IPS-15b (cell line): ENCODE data around the gene BRCC3.
"Not testable (repeated sequence)": the region's sequence is repeated elsewhere in the genome, so short reads cannot be mapped to it uniquely, and the experiment has no call there.

Source experiments
- H3K27me3 ChIP-seq: one replicate; pipeline ENCODE4 v1.6.1; 2013; ENCODE audit warnings: low read length; ENCODE audit not compliant: control insufficient read depth, insufficient read depth
- H3K36me3 ChIP-seq: one replicate; pipeline ENCODE4 v1.6.1; 2013; ENCODE audit warnings: low read length; ENCODE audit not compliant: control insufficient read depth, insufficient read depth
- H3K4me1 ChIP-seq: one replicate; pipeline ENCODE4 v1.6.1; 2013; ENCODE audit warnings: mild to moderate bottlenecking, low read length; ENCODE audit not compliant: control insufficient read depth, insufficient read depth
- H3K4me3 ChIP-seq: one replicate; pipeline ENCODE4 v1.5.1; 2013; ENCODE audit warnings: low read depth, low read length
- H3K9ac ChIP-seq: one replicate; pipeline ENCODE4 v1.6.1; 2013; ENCODE audit warnings: low read depth, mild to moderate bottlenecking, low read length
- H3K9me3 ChIP-seq: one replicate; pipeline ENCODE4 v1.6.1; 2013; ENCODE audit warnings: mild to moderate bottlenecking, low read length; ENCODE audit not compliant: control insufficient read depth, insufficient read depth

The BRCC3 gene

DNA sequence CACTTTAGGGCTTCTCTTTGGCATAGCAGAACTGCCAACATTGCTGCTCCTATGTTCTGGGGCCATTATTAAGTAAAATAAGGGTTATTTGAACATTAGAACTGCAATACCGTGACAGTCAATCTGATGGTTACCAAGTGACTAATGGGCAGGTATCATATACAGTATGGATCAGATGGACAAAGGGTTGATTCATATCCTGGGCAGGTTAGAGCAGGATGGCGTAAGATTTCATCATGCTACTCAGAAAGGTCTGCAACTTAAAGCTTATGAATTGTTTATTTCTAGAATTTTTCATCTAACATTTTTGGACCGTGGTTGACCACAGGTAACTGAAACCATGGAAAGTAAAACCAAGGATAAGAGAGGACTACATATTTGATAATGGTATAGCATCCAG is 40.9 kb downstream of the BRCC3 start:
- no peak overlapping the region for H3K4me3 ChIP-seq
- no peak overlapping the region for H3K9ac ChIP-seq
- no peaks in the 10 kb centered on the region for H3K36me3 ChIP-seq
- H3K4me1 ChIP-seq, result no peaks in the 10 kb centered on the region
- no peaks in the 10 kb centered on the region for H3K27me3 ChIP-seq
- H3K9me3 ChIP-seq, result no peaks in the 10 kb centered on the region

DNA sequence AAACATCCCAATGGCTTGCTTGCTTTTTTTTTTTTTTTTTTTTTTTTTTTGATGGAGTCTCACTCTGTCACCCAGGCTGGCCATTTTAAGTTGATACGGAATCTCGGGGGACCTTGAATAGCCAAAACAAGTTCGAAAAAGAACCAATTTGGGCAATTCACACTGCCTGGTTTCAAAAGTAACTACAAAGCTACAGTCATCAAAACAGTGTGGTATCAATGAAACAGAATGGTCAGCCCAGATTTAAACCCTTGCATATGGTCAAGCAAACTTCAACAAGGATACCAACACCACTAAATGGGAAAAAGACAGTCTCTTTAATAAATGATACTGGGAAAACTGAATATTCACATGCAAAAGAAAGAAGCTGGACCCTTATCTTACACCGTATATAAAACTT is 41.8 kb downstream of the BRCC3 start:
- Histone ChIP-seq H3K4me3 (no peak overlapping the region), H3K9ac (no peak overlapping the region), H3K9me3 (no peaks in the 10 kb centered on the region), H3K4me1 (no peaks in the 10 kb centered on the region), H3K36me3 (no peaks in the 10 kb centered on the region), H3K27me3 (no peaks in the 10 kb centered on the region)

DNA sequence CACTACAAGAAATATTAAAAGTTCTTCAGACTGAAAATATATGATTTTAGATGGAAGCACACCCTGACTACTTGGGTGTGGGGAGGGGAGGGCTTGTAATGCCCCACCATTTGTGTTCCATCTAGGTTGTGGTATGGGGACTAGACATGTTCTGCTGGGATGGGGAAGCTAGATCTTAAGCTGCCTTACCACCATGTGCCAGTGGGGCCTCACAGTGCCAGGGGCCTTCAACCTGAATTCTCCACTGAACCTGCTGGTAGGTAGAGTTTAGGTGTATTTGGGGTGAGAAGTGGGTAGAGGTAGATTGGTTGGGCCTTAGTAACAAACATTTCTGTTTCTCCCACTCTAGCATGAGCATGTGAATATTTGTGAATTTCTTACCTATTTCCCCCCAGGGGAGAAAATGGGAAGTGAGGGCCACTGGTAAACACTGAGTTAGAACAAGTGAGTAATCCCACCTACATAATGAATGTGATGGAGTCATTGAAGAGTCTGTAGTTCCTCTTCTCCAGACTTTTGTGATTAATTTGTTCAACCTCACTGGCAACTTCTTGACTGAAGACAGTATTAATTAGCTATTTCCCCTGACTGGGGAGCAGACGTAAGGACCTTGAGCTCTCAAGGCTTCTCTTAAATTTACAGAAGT is 44.0 kb downstream of the BRCC3 start:
- Histone ChIP-seq H3K4me1 (no peaks in the 10 kb centered on the region), H3K27me3 (no peaks in the 10 kb centered on the region), H3K4me3 (no peak overlapping the region), H3K9me3 (no peaks in the 10 kb centered on the region), H3K36me3 (no peaks in the 10 kb centered on the region), H3K9ac (no peak overlapping the region)

DNA sequence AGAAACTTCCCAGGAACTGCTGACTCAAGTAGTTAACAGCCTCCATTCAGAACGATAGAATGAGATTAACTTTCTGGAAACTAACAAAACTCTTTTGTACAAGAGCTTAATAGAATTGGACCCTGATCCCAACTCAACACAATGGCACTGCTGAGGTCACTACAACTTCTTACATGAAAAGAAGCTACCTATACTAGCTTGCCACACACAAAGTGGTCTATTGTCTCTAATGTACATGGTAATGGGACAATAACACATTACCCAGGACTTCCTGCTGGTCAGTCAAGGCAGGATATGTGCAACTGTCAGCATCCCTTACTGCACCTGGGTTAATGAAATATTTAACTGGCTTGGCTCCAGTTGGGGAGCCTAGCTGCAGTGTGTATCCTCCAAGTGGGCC is 56.2 kb downstream of the BRCC3 start:
- Histone ChIP-seq H3K27me3 (no peaks in the 10 kb centered on the region), H3K9me3 (peaks cover 3% of the 10 kb centered on the region), H3K9ac (no peak overlapping the region), H3K4me3 (no peak overlapping the region), H3K4me1 (no peaks in the 10 kb centered on the region), H3K36me3 (no peaks in the 10 kb centered on the region)

DNA sequence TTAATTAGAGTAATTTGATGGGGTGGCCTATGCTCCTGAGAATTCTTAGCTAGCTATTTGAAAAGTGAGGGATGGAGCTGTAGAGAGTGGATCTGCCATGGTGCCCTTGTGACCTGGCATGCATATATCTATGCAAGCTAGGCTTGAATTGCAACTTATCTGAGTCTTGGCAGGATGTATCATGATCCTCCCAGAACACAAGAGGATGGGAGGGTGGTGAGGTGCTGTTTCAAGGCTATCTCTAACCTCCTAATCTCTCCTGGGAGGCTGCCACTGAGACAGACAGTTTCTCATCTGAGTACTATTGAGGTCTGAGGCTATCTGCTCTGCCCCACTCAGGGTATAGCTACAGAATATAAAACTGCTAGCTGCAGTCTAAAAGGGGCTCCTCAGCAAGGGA is 56.6 kb downstream of the BRCC3 start:
- no peaks in the 10 kb centered on the region for H3K36me3 ChIP-seq
- no peak overlapping the region for H3K9ac ChIP-seq
- H3K4me3 ChIP-seq, result no peak overlapping the region
- no peaks in the 10 kb centered on the region for H3K4me1 ChIP-seq
- H3K9me3 ChIP-seq, result peaks cover 3% of the 10 kb centered on the region
- H3K27me3 ChIP-seq, result no peaks in the 10 kb centered on the region

DNA sequence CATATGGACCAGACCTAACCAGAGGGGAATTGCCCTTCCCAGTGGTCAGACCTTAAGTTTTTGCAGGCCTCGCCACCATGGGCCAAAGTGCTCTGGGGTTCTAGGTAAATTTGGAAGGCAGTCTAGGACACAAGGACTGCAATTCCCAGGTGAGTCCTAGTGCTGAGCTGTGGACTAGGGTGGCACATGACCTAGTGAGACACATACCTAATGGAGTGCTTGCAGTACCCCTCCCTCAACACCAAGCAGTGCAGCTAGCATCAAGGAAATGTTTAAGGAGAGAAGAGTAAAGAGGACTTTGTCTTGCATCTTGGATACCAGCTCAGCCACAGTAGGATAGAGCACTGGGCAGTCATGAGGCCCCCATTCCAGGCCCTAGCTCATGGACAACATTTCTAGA is 60.8 kb downstream of the BRCC3 start:
- no peak overlapping the region for H3K4me3 ChIP-seq
- no peaks in the 10 kb centered on the region for H3K9me3 ChIP-seq
- H3K4me1 ChIP-seq, result no peaks in the 10 kb centered on the region
- no peak overlapping the region for H3K9ac ChIP-seq
- H3K36me3 ChIP-seq, result no peaks in the 10 kb centered on the region
- no peaks in the 10 kb centered on the region for H3K27me3 ChIP-seq

DNA sequence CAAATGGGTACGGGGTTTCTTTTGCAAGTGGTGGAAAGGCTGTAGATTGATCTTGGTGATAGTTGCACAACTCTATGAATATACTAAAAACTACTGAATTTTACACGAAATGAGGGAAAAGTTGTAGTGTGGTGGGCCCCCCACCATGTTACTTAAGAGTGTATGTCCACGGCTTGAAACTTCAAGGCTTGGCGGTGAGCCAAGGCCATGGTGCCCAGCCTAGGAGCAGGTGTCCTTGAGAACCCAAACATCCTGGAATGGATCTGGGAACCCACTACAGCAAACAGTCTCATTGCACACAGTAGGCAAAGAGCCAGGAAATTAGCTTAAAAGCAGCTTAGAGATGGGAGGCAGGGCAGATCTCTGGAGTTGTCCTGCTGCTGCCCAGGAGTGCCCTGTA is 62.9 kb downstream of the BRCC3 start:
- Histone ChIP-seq H3K9me3 (no peaks in the 10 kb centered on the region), H3K4me1 (no peaks in the 10 kb centered on the region), H3K9ac (no peak overlapping the region), H3K4me3 (no peak overlapping the region), H3K36me3 (no peaks in the 10 kb centered on the region), H3K27me3 (no peaks in the 10 kb centered on the region)

DNA sequence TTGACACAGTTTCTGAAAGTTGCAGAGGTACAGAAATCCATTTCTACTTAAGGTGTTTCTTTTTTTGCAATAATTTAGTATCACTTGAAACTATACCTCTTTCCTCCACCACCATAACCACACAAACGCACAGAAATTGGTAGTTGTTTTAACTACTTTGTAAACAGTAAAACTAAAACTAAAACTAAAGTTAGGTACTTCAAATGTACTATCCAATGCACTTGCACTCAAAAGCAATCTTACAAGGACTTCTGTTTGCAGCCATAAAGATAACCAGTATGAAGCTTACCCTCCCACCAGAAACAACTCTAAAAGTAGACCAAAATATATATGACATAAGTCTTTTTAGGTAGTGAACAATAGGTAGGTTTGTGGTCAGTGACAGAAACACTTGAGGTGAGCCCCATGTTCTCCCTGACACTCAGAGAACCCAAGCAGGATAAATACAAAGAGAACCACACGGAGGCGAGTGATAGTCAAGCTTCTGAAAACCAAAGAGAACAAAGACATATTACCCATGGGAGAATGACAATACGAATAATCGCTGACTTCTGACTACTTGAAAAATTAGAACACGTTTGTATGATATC is 72.7 kb downstream of the BRCC3 start:
- H3K27me3 ChIP-seq, result no peaks in the 10 kb centered on the region
- H3K4me3 ChIP-seq, result no peak overlapping the region
- no peaks in the 10 kb centered on the region for H3K9me3 ChIP-seq
- H3K9ac ChIP-seq, result no peak overlapping the region
- no peaks in the 10 kb centered on the region for H3K4me1 ChIP-seq
- no peaks in the 10 kb centered on the region for H3K36me3 ChIP-seq

DNA sequence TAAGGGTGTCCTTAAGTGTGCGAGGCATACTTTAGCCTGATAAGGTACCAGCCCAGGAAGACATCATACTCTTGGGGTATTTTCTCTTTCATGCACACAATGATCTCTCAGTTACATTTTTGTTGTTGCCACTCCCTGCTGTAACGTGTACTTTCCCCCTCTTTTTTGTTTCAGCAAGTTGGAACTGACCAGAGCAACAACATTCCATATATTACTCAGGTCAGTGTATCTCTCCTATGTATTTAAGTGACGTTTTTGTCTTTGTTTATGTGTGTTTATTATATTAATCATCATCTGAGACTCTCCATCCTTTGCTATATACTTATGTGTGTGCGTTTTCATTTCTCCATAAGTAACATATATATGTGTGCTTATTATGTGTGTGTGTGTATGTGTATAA is 73.6 kb downstream of the BRCC3 start:
- Histone ChIP-seq H3K36me3 (no peaks in the 10 kb centered on the region), H3K4me3 (no peak overlapping the region), H3K9ac (no peak overlapping the region), H3K27me3 (no peaks in the 10 kb centered on the region), H3K9me3 (no peaks in the 10 kb centered on the region), H3K4me1 (no peaks in the 10 kb centered on the region)

DNA sequence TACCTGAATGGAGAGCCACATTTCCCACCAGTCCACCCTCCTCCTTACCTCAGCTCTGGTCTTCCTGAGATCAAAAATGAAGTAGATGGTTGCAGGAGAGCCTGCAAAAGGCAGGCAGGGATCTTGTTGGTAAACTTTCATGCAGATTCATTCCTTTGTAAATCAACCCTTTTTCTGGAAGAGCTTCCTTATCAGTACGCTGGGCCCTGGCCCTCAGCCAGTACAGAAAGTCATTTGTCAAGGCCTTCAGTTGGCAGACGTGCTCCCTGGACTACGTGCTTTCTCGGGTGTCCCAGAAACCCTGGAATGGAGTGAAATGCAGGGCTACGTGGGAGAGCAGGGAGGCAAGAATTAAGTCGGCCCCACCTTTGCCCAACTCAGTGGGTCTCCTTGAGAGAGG is 76.3 kb downstream of the BRCC3 start:
- H3K9ac ChIP-seq, H3K4me1 ChIP-seq, H3K4me3 ChIP-seq, H3K27me3 ChIP-seq, H3K36me3 ChIP-seq, H3K9me3 ChIP-seq: not testable (repeated sequence)

DNA sequence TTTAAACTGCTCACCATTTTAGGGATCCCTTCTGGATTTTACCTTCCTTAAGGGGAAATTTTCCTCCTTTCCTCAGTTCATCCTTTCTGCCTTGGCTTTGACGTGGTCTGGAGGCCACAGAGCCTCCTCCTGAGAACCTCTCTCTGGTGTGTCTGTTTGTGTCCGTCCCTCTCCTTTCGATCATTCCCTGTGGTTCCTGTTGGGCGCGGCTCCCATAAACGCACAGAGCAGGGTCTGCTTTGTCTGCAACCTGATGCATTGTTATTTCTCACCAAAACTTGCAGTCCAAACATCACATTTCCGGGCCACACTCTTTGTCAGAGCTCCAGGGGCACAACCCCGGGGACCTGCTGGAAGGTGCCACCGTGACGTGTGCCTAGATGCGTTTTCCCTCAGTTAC is 76.9 kb downstream of the BRCC3 start:
- not testable (repeated sequence) for H3K4me1 ChIP-seq, H3K4me3 ChIP-seq, H3K27me3 ChIP-seq, H3K9me3 ChIP-seq, H3K36me3 ChIP-seq, H3K9ac ChIP-seq

DNA sequence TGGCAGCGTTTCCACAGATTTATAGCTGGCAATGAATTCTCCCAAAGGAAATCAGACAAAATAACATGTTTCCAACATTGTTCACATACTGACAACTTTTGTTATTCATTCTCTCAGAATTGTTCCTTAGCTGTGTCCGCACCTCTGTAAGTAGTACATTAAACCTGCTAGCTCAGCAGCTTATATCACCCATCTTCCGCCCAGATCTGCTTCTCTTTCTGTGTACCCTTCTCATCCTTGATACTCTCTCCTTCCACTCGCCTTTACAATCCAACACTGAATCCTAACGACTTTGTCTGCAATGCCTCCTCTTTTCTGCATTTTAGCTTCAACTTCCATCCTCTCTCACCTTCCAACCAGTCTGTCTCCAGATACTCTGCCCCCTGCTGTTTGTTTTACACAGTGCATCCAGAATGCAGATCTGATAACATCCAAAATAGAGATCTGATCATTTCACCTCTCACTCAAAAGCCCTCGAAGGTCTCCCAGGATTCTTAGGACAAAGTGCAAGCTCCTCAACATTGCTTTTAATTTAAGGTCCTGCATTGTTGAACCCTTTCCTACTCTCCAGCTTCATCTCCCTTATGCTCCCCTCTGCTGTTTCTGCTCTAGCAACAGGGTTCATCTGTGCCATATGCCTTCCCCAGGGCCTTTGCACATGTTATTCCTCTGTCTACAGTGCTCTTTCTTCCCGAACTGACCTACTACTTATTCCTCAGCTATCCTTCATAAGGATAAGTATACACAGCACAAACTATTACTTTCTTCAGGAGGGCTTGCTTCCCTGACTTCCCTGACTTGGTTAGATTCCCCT is 77.6 kb downstream of the BRCC3 start:
- Histone ChIP-seq H3K9me3 (no peaks in the 10 kb centered on the region), H3K9ac (no peak overlapping the region), H3K4me1 (no peaks in the 10 kb centered on the region), H3K36me3 (no peaks in the 10 kb centered on the region), H3K27me3 (no peaks in the 10 kb centered on the region), H3K4me3 (no peak overlapping the region)
